Trophoblast cell (in vitro differentiated cells and primary cell): ENCODE results near the gene LAMA3.
A peak's percentile ranks its signal among the peaks of the same experiment; 100 is the strongest.

ENCODE experiments used
- DNase-seq, 2 donors: peaks; one replicate each; pipeline ENCODE4 v3.0.0-alpha.2; 2016
- H2AFZ ChIP-seq: 2 replicates; pipeline ENCODE4 v1.6.1; 2013; ENCODE audit warnings: low read length, moderate library complexity, mild to moderate bottlenecking; ENCODE audit not compliant: insufficient read depth, poor library complexity
- H2AK5ac ChIP-seq: 2 replicates; pipeline ENCODE4 v1.6.1; 2013; ENCODE audit warnings: mild to moderate bottlenecking, low read length
- H2BK120ac ChIP-seq: 2 replicates; pipeline ENCODE4 v1.6.1; 2013; ENCODE audit warnings: low read length, mild to moderate bottlenecking, moderate library complexity; ENCODE audit not compliant: insufficient read depth, poor library complexity
- H2BK12ac ChIP-seq: 2 replicates; pipeline ENCODE4 v1.6.1; 2013; ENCODE audit warnings: mild to moderate bottlenecking, low read length, moderate library complexity
- H2BK5ac ChIP-seq: 2 replicates; pipeline ENCODE4 v1.6.1; 2013; ENCODE audit warnings: low read length, low read depth, moderate library complexity, mild to moderate bottlenecking; ENCODE audit not compliant: poor library complexity
- H3K14ac ChIP-seq: 2 replicates; pipeline ENCODE4 v1.6.1; 2013; ENCODE audit warnings: mild to moderate bottlenecking, low read length
- H3K18ac ChIP-seq: 2 replicates; pipeline ENCODE4 v1.6.1; 2013; ENCODE audit warnings: mild to moderate bottlenecking, low read length
- H3K23ac ChIP-seq: 2 replicates; pipeline ENCODE4 v1.6.1; 2013; ENCODE audit warnings: low read length
- H3K27ac ChIP-seq: 2 replicates; pipeline ENCODE4 v1.5.1; 2013; ENCODE audit warnings: low read depth, mild to moderate bottlenecking, inconsistent platforms, low read length, moderate library complexity
- H3K27me3 ChIP-seq: 2 replicates; pipeline ENCODE4 v1.6.1; 2013; ENCODE audit warnings: inconsistent platforms, mild to moderate bottlenecking, low read length, moderate library complexity; ENCODE audit not compliant: insufficient read depth
- H3K36me3 ChIP-seq, 2 experiments: 1 replicate in 1 of 2; 2 replicates in 1 of 2; pipeline ENCODE4 v1.6.1; 2013; ENCODE audit warnings: low read length in 2 of 2, mild to moderate bottlenecking in 2 of 2, moderate library complexity in 1 of 2; ENCODE audit not compliant: insufficient read depth in 2 of 2, control insufficient read depth in 1 of 2
- H3K4ac ChIP-seq: 2 replicates; pipeline ENCODE4 v1.6.1; 2013; ENCODE audit warnings: low read depth, mild to moderate bottlenecking, low read length, moderate library complexity
- H3K4me1 ChIP-seq, 2 experiments: 1 replicate in 1 of 2; 2 replicates in 1 of 2; pipeline ENCODE4 v1.6.1; 2013; ENCODE audit warnings: low read length in 2 of 2, mild to moderate bottlenecking in 2 of 2, moderate library complexity in 1 of 2; ENCODE audit not compliant: insufficient read depth in 2 of 2, control insufficient read depth in 1 of 2
- H3K4me2 ChIP-seq: 2 replicates; pipeline ENCODE4 v1.6.1; 2013; ENCODE audit warnings: inconsistent platforms, mild to moderate bottlenecking, low read length, moderate library complexity
- H3K4me3 ChIP-seq: 2 replicates; pipeline ENCODE4 v1.5.1; 2013; ENCODE audit warnings: mild to moderate bottlenecking, low read depth, low read length, inconsistent platforms
- H3K79me1 ChIP-seq: one replicate; pipeline ENCODE4 v1.6.1; 2013; ENCODE audit warnings: low read length
- H3K79me2 ChIP-seq: 2 replicates; pipeline ENCODE4 v1.6.1; 2013; ENCODE audit warnings: low read length, mild to moderate bottlenecking; ENCODE audit not compliant: control insufficient read depth, insufficient read depth, poor library complexity
- H3K9ac ChIP-seq: 2 replicates; pipeline ENCODE4 v1.6.1; 2013; ENCODE audit warnings: mild to moderate bottlenecking, low read length
- H3K9me3 ChIP-seq: 2 replicates; pipeline ENCODE4 v1.6.1; 2013; ENCODE audit warnings: low read depth, mild to moderate bottlenecking, control low read depth, inconsistent platforms, low read length; ENCODE audit not compliant: insufficient read depth
- H4K12ac ChIP-seq: 2 replicates; pipeline ENCODE4 v1.6.1; 2013; ENCODE audit warnings: low read depth, mild to moderate bottlenecking, low read length, moderate library complexity
- H4K8ac ChIP-seq: 2 replicates; pipeline ENCODE4 v1.6.1; 2013; ENCODE audit warnings: low read depth, mild to moderate bottlenecking, low read length, moderate library complexity
- H4K91ac ChIP-seq: one replicate; pipeline ENCODE4 v1.6.1; 2013; ENCODE audit warnings: low read depth, mild to moderate bottlenecking, low read length, moderate library complexity
- WGBS: extraction: QIAGEN DNeasy Blood & Tissue Kit; methylation state at CpG from one replicate; pipeline ENCODE4 v1.1.7; 2013; ENCODE audit warnings: missing lambda C conversion rate; ENCODE audit not compliant: insufficient read length, insufficient coverage; ENCODE audit errors: extremely low coverage; 5-methylcytosine and 5-hydroxymethylcytosine counted together

The LAMA3 gene

GRCh38 chr18:23784832-23785245, 95.6 kb downstream of the LAMA3 start:
- H3K4me3 ChIP-seq = no peak overlapping the region
- H3K9ac ChIP-seq = no peak overlapping the region
- H2AK5ac ChIP-seq = no peak overlapping the region
- no peak overlapping the region for H2BK5ac ChIP-seq
- no peak overlapping the region for H3K14ac ChIP-seq
- no peaks in the 10 kb centered on the region for H3K79me2 ChIP-seq
- H3K27ac ChIP-seq = no peak overlapping the region
- peak; percentile 50 to 51 for DNase-seq
- H3K27me3 ChIP-seq = no peaks in the 10 kb centered on the region
- H2AFZ ChIP-seq = no peak overlapping the region
- H4K12ac ChIP-seq = no peak overlapping the region
- no peak overlapping the region for H3K4ac ChIP-seq
- no peaks in the 10 kb centered on the region for H3K9me3 ChIP-seq
- no peak overlapping the region for H4K91ac ChIP-seq
- H2BK12ac ChIP-seq = no peak overlapping the region
- H3K36me3 ChIP-seq = no peaks in the 10 kb centered on the region
- H2BK120ac ChIP-seq = no peak overlapping the region
- no peak overlapping the region for H3K23ac ChIP-seq
- no peak overlapping the region for H3K18ac ChIP-seq
- H4K8ac ChIP-seq = no peak overlapping the region
- H3K4me1 ChIP-seq = peaks cover 0 to under 1% of the 10 kb centered on the region in 2 experiments
- H3K79me1 ChIP-seq = no peaks in the 10 kb centered on the region
- no peak overlapping the region for H3K4me2 ChIP-seq
- no CpG with 5 or more reads among the region's 1 CpG for WGBS

GRCh38 chr18:23793051-23793450, 103.8 kb downstream of the LAMA3 start:
- Histone ChIP-seq H3K36me3 (no peaks in the 10 kb centered on the region), H3K79me2 (no peaks in the 10 kb centered on the region), H3K4me1 (peaks cover 15% of the 10 kb centered on the region in 2 experiments), H4K12ac (no peak overlapping the region), H3K4me2 (no peak overlapping the region), H3K9me3 (no peaks in the 10 kb centered on the region), H4K91ac (no peak overlapping the region), H2AK5ac (no peak overlapping the region), H3K27ac (no peak overlapping the region), H3K27me3 (no peaks in the 10 kb centered on the region), H4K8ac (no peak overlapping the region), H2AFZ (no peak overlapping the region), H2BK120ac (no peak overlapping the region), H3K9ac (no peak overlapping the region), H2BK5ac (no peak overlapping the region), H3K23ac (no peak overlapping the region), H3K18ac (no peak overlapping the region), H3K4ac (no peak overlapping the region), H3K4me3 (no peak overlapping the region), H3K14ac (no peak overlapping the region), H3K79me1 (peaks cover 2% of the 10 kb centered on the region), H2BK12ac (no peak overlapping the region)
- no CpG with 5 or more reads among the region's 1 CpG for WGBS
- DNase-seq = peak; percentile 85

- Histone ChIP-seq H3K4ac (no peak overlapping the region), H3K4me3 (no peak overlapping the region), H2AFZ (no peak overlapping the region), H3K4me2 (no peak overlapping the region), H3K27me3 (no peaks in the 10 kb centered on the region), H3K79me2 (no peaks in the 10 kb centered on the region), H3K23ac (no peak overlapping the region), H4K91ac (no peak overlapping the region), H3K27ac (no peak overlapping the region), H2AK5ac (no peak overlapping the region), H2BK120ac (no peak overlapping the region), H2BK5ac (no peak overlapping the region), H3K9me3 (no peaks in the 10 kb centered on the region), H3K79me1 (peaks cover 2% of the 10 kb centered on the region), H3K9ac (no peak overlapping the region), H3K14ac (no peak overlapping the region), H4K8ac (no peak overlapping the region), H2BK12ac (no peak overlapping the region), H4K12ac (no peak overlapping the region), H3K18ac (no peak overlapping the region), H3K36me3 (no peaks in the 10 kb centered on the region), H3K4me1 (peaks cover 15% of the 10 kb centered on the region in 2 experiments)
- peak in 1 of 2 donors; percentile 38 for DNase-seq
- WGBS = no CpG with 5 or more reads among the region's 6 CpGs
Measured at GRCh38 chr18:23793985-23794867, 105.0 kb downstream of the LAMA3 start.

- no peak overlapping the region for H4K12ac ChIP-seq
- no peak overlapping the region for H2BK5ac ChIP-seq
- H3K27me3 ChIP-seq = no peaks in the 10 kb centered on the region
- H3K4me1 ChIP-seq = peaks cover 10% of the 10 kb centered on the region in 2 experiments
- no peak overlapping the region for H2BK12ac ChIP-seq
- no peaks in the 10 kb centered on the region for H3K79me2 ChIP-seq
- no CpG with 5 or more reads among the region's 7 CpGs for WGBS
- no peak for DNase-seq
- no peak overlapping the region for H2AK5ac ChIP-seq
- H3K14ac ChIP-seq = no peak overlapping the region
- no peak overlapping the region for H2AFZ ChIP-seq
- H3K18ac ChIP-seq = no peak overlapping the region
- no peaks in the 10 kb centered on the region for H3K79me1 ChIP-seq
- no peak overlapping the region for H3K9ac ChIP-seq
- no peak overlapping the region for H2BK120ac ChIP-seq
- H4K8ac ChIP-seq = no peak overlapping the region
- H3K4me2 ChIP-seq = no peak overlapping the region
- H3K27ac ChIP-seq = no peak overlapping the region
- H4K91ac ChIP-seq = no peak overlapping the region
- H3K4me3 ChIP-seq = no peak overlapping the region
- H3K4ac ChIP-seq = no peak overlapping the region
- no peaks in the 10 kb centered on the region for H3K9me3 ChIP-seq
- no peaks in the 10 kb centered on the region for H3K36me3 ChIP-seq
- H3K23ac ChIP-seq = no peak overlapping the region
Measured at GRCh38 chr18:23798249-23798648, 109.0 kb downstream of the LAMA3 start.
